GM23338 (cell line): Measurements from ENCODE around the gene PPP1R16B.

Source experiments
- EZH2 ChIP-seq: fragments of 200-600 bp; sonication (generic); IDR thresholded peaks from one replicate; pipeline ENCODE4 v1.8.0; 2017; ENCODE audit warnings: antibody characterized with exemption, mild to moderate bottlenecking, low read depth; ENCODE audit not compliant: unreplicated experiment
- EZH2phosphoT487 ChIP-seq: fragments of 200-600 bp; sonication (generic); IDR thresholded peaks from one replicate; pipeline ENCODE4 v1.8.1; 2018; ENCODE audit warnings: antibody characterized with exemption; ENCODE audit not compliant: unreplicated experiment
- POLR2AphosphoS5 ChIP-seq: IDR thresholded peaks from 2 replicates; pipeline ENCODE4 v1.6.1; 2016; ENCODE audit warnings: antibody characterized with exemption, low read depth
- ZNF114 ChIP-seq: fragments of 250-450 bp; sonication (Bioruptor Pico); IDR thresholded peaks from 2 replicates; pipeline ENCODE4 v1.5.0; 2020; ENCODE audit warnings: mild to moderate bottlenecking, moderate library complexity
- ZNF331 ChIP-seq: fragments of 250-450 bp; sonication (Bioruptor Pico); IDR thresholded peaks from 2 replicates; pipeline ENCODE4 v1.5.0; 2020; ENCODE audit warnings: low read depth, mild to moderate bottlenecking, moderate library complexity
- TF ChIP-seq, protein P1 (sequence below), 2 experiments: fragments of 200-600 bp in 1 of 2; sonication (generic) in 1 of 2; conservative IDR thresholded peaks; 2 replicates each; pipeline versions ENCODE4 v1.5.1 to v1.6.1; 2016 to 2017; ENCODE audit warnings: antibody characterized with exemption in 2 of 2, low read depth in 2 of 2, mild to moderate bottlenecking in 2 of 2, moderate library complexity in 1 of 2
- TF ChIP-seq, protein P2 (sequence below): IDR thresholded peaks from one replicate; pipeline ENCODE4 v1.6.1; 2018; ENCODE audit warnings: antibody characterized with exemption; ENCODE audit not compliant: unreplicated experiment

DNA sequence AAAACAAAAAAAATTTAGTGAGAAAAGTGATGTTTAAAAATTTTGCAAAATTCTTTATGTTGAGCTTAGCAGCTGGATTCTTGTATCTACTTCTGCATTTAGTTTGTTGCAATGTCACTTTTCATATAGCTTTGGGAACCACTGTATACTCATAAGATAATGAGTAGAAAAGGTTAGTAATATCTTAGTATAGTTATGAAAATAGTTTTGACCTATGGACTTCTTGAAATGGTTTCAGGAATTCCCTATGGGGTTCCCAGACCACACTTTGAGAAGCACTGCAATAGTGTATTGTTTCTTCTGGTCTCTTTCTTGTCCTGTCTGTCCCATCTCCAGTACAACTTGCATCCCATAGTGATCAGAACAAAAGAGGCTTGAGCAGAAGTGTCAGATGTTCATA, 29.4 kb downstream of the PPP1R16B start:
- TF ChIP-seq POLR2AphosphoS5 = no peak
- TF ChIP-seq, protein P1, sequence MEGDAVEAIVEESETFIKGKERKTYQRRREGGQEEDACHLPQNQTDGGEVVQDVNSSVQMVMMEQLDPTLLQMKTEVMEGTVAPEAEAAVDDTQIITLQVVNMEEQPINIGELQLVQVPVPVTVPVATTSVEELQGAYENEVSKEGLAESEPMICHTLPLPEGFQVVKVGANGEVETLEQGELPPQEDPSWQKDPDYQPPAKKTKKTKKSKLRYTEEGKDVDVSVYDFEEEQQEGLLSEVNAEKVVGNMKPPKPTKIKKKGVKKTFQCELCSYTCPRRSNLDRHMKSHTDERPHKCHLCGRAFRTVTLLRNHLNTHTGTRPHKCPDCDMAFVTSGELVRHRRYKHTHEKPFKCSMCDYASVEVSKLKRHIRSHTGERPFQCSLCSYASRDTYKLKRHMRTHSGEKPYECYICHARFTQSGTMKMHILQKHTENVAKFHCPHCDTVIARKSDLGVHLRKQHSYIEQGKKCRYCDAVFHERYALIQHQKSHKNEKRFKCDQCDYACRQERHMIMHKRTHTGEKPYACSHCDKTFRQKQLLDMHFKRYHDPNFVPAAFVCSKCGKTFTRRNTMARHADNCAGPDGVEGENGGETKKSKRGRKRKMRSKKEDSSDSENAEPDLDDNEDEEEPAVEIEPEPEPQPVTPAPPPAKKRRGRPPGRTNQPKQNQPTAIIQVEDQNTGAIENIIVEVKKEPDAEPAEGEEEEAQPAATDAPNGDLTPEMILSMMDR (conservative IDR thresholded peaks at IDR 0.05; ENCODE audit: low read depth in 2 of 2) = no peak
- no peak for TF ChIP-seq EZH2
- TF ChIP-seq, protein P2, sequence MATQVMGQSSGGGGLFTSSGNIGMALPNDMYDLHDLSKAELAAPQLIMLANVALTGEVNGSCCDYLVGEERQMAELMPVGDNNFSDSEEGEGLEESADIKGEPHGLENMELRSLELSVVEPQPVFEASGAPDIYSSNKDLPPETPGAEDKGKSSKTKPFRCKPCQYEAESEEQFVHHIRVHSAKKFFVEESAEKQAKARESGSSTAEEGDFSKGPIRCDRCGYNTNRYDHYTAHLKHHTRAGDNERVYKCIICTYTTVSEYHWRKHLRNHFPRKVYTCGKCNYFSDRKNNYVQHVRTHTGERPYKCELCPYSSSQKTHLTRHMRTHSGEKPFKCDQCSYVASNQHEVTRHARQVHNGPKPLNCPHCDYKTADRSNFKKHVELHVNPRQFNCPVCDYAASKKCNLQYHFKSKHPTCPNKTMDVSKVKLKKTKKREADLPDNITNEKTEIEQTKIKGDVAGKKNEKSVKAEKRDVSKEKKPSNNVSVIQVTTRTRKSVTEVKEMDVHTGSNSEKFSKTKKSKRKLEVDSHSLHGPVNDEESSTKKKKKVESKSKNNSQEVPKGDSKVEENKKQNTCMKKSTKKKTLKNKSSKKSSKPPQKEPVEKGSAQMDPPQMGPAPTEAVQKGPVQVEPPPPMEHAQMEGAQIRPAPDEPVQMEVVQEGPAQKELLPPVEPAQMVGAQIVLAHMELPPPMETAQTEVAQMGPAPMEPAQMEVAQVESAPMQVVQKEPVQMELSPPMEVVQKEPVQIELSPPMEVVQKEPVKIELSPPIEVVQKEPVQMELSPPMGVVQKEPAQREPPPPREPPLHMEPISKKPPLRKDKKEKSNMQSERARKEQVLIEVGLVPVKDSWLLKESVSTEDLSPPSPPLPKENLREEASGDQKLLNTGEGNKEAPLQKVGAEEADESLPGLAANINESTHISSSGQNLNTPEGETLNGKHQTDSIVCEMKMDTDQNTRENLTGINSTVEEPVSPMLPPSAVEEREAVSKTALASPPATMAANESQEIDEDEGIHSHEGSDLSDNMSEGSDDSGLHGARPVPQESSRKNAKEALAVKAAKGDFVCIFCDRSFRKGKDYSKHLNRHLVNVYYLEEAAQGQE = no peak
- TF ChIP-seq EZH2phosphoT487 = no peak
- TF ChIP-seq ZNF114 (CRISPR knock-in tag) = no peak
- TF ChIP-seq ZNF331 (CRISPR knock-in tag) = no peak
